NCI-H146 (cell line): ENCODE results near the gene ZNF367.

Experiments
- DNase-seq: peaks from one replicate; lab custom pipeline; 2025; lab: John Stamatoyannopoulos, UW

Gene ZNF367

GRCh38 chr9:96436456-96437126, 18.4 kb upstream of the ZNF367 start:
- DNase-seq, result no peak

DNA sequence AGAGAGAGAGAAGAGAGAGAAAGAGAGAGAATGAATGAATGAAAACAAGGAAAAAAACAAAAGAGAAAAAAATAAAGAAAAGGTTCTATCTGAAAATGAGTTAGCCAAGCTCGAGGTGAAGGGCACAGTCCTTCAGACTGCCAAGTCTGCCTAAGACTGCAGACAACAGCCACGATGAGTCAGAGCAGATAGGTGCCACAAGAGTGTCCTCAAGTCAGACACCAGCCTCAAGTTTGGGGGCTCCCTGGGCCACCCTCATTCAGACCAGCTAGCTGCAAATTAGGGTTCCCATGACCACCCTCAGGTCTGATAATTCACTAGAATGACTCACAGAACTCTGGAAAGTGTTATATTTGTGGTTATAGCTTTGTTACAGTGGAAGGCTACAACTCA, 17.9 kb upstream of the ZNF367 start:
- DNase-seq, result no peak

GRCh38 chr9:96435345-96435744, 17.2 kb upstream of the ZNF367 start:
- no peak for DNase-seq

GRCh38 chr9:96430377-96430776, 12.2 kb upstream of the ZNF367 start:
- no peak for DNase-seq

GRCh38 chr9:96429732-96430131, 11.6 kb upstream of the ZNF367 start:
- DNase-seq, result no peak

- no peak for DNase-seq
Measured at GRCh38 chr9:96425500-96426169, 7.5 kb upstream of the ZNF367 start.

GRCh38 chr9:96423985-96424336, 5.8 kb upstream of the ZNF367 start:
- no peak for DNase-seq

DNA sequence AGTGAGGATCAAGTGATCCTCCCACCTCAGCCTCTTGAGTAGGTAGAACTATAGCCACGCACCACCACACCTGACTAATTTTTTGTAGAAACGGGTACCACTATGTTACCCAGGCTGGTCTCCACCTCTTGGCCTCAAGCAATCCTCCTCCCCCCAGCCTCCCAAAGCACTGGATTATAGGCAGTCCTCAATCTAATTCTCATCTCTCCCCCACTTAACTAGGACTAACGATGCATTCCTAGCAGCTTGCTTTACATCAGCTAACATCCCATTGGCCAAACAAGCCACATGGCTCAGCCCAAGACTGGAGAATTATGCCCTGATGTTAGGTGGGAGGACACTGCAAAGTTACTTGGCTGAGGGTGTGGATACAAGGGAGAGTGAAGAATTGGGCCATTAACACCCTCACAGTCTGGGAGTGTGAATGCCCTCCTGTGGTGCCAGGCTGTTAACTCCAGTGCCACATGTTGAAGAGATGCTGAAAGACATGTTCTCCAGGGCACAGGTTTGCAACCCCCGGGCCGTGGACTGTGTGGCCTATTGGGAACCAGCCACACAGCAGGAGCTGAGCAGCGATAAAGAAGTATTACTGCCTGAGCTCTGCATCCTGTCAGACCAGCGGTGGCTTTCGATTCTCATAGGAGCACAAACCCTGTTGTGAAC, 5.3 kb upstream of the ZNF367 start:
- no peak for DNase-seq

- DNase-seq, result peak; percentile 3
Measured at GRCh38 chr9:96420468-96421219, 2.5 kb upstream of the ZNF367 start.

DNA sequence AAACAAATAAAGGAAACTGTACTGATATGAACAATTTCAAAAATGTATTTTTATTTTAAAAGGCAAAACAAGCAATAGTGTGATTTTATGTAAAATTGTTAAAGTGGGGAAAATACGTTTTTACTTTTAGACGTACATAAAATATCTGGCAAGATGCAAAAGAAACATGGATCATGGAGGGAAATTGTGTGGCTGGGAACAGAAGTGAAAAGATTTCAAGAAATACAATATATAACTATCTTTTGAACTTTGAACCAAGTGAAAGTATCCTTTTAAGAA, 1.5 kb upstream of the ZNF367 start:
- DNase-seq, result no peak

DNA sequence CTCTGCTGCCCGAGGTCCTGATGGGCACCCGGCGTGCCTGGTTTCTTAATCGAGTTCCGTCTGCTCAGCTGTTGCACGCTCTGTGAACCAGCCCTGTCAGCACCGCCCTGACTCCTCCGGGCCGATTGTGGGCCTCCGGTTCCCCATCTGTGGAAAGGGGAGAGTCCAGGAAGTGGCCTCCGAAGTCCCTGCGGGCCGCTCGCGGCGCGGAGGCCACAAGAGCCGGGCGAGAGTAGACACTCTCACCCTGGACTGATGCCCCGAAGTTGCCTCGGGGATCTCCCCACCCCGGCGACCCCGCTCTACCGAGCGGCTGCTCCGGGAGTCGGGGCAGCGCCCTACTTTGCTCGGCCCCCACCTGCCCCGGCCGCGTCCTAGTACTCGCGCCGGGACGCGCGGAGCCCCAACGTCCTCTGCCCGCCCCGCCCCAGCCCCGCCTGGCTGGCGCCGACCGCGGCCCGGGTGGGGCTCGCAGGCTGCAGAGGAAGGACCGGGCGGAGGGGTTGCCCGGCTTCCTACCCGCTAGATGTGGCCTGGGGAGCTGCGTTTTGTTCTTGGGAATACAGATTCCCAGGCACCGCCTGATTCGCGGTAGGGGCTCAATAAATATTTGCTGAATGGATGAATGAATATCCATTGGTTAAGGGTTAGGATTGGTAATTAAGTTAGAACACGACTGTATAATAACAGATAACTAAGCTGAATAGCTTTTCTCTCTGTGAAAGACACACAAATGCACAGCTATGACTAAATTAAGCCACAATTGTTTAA, 935 bp upstream of the ZNF367 start:
- peak; percentile 86 for DNase-seq

DNA sequence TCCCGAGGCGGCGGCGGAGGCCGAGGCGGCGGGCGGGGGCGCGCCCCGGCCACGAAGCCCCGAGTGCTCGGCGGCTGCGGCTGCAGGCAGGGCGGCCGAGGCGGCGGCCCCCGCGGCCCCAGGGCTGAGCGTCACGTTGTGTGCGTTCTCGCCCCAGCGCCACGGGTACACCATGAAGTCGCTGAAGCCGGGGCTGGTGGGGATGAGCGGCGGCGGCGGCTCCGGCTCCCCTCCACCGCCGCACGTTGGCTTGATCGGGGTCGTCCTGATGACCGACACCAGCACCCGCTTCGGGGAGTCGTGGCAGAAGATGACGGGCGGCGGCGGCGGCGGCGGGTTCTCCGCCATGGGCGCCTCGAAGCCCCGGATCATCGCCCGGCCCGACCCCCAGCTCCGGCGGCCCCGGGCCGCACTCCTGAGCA, 498 bp downstream of the ZNF367 start:
- DNase-seq, result peak; percentile 41

DNA sequence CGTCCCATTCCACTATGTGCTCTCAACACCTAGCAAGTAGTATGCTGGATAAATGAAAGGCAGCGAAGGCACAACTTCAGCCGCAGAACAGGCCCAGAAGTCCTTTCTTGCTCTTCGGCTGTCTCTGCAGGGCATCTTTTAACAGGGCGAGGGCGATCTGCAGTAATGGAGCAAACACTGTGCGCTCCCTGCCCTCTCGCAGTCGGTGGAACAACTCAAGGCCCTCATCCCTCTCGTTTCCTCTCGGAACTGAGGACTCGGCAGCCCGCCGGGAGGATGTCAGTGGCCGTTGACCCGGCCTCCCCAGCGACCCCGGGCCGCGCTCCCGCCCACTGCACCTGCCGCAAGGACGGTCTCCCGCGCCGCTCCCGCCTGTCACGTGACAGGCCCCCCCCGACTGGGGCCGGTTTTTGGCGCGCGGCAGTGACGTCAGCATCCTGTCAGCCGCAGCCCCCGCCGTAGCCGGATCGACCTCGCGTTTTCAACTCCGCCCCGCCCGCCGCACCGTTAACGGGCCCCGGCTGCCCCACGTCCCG, 1.1 kb downstream of the ZNF367 start:
- peak; percentile 88 for DNase-seq

GRCh38 chr9:96413302-96414221, 4.6 kb downstream of the ZNF367 start:
- no peak for DNase-seq

DNA sequence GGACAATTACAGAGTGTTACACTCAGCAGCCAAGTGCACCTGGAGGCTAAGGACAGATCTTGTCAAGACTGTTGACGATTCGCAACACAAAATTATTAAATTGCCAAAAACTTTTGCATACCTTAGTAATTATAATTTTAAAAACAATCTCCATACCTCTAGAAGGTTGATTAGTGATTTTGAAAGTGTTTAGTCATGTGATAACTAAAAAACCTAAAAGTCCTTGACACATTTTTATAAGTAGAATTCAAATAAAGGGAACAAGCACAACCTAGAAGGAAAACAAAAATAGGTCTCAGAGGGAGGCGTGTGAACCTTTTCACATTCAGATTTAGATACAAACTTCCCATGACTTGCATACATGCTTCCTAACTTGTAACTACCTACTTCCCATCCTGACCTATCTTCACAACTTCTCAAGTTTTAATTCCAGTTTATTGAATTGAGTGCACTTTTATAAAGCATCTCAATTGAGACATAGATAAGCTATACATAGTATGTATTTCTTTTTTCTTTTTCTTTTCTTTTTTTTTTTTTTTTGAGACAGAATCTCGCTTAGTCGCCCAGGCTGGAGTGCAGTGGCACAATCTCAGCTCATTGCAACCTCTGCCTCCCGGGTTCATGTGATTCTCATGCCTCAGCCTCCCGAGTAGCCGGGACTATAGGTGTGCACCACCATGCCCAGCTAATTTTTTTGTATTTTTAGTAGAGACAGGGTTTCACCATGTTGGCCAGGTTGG, 5.8 kb downstream of the ZNF367 start:
- DNase-seq, result no peak

DNA sequence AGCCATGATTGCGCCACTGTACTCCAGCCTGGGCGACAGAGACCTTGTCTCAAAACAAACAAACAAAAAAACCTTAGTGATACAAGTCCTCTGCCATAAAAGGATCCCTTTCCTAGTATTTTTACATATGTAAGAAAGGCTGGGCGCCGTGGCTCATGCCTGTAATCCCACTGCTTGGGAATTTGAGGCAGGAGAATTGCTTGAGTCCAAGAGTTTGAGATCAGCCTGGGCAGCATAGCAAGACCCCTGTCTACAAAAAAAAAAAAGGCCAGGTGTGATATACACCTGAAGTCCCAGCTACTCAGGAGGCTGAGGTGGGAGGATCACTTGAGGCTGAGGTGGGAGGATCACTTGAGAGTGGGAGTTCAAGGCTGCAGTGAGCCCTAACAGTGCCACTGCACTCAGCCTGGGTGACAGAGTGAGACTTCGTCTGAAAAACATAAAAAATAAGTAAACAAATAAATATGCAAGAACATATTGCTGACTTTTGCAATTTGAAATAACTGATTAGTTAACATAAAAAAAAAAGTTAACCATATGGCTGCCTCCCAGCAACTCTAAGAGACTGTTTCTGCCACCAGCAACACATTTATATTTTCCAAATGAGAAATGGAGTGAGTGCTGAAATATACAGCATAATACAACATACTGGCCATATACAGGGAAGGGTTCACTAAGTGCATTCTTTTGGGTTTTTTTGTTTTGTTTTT, 6.9 kb downstream of the ZNF367 start:
- no peak for DNase-seq

GRCh38 chr9:96408409-96409280, 9.5 kb downstream of the ZNF367 start:
- no peak for DNase-seq

- DNase-seq, result no peak
Measured at GRCh38 chr9:96400132-96400910, 17.8 kb downstream of the ZNF367 start.
